Effector CD4-positive, alpha-beta T cell (primary cell): Measurements from ENCODE around the gene CA10.

ENCODE experiments used
- DNase-seq: peaks from one replicate; pipeline ENCODE4 v3.0.0-alpha.2; 2020

Gene CA10

DNA sequence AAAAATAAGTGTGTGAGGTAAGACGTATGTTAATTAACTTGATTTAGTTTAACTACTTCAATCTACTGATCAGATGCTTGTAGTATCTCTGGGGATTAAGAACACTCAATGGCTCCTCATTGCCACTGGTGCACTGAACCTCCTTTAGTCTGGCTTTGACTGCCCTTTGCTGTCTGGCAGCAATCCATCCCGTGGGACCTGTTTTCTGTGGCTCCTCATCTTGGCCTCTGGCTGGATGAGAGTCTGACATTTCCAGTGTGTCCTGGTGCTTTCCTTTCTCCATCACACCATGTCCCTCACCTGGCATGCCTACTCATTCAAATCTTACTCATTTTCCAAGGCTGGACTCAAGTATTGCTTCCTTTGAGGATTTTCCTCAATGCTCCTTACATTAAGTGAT lies 212.2 kb downstream of the CA10 start:
- no peak for DNase-seq

GRCh38 chr17:51941272-51941671 lies 217.2 kb downstream of the CA10 start:
- DNase-seq: no peak

GRCh38 chr17:51937264-51937663 lies 221.2 kb downstream of the CA10 start:
- DNase-seq: no peak

DNA sequence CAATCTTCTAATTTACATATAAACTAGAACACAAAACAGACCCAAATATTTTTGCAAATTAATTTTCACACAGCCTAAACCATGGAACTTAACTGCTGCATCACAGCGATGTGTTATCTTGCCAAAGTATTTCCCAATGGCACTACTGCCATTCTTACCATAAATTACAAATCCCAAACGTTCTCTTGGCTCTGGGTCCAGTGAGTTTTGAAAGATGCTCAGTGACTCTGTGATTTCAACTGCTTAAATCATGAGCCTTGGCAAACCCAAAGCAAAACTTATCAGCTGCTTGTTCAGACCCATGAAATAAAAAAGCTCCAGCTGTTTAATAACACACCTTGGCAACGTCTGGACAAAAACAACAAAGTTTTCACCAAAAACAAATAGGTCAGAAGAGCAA lies 223.0 kb downstream of the CA10 start:
- DNase-seq: no peak

- no peak for DNase-seq
These were observed 224.9 kb downstream of the CA10 start for GRCh38 chr17:51933647-51934046.

- DNase-seq: no peak
These were observed 232.1 kb downstream of the CA10 start for GRCh38 chr17:51926448-51926847.

- DNase-seq: no peak
These were observed 237.0 kb downstream of the CA10 start for GRCh38 chr17:51921500-51921899.

DNA sequence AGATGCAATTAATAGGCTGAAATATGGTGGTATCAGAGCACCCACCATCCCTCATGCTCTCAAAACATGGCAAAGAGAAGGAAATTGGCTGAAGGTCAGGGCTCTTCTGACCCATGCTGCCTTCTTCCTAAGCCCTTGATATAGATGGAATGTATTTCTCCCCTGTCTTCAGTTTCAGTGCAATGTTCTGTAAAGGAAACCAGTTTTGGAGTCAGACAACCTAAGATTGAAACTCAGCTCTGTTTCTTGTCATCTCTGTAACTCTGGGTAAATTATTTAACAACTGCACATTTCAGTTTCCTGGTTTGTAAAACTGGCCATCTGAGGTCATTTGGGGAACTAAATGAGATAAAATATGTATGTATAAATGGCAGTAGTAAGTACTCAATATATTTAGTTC lies 243.9 kb downstream of the CA10 start:
- DNase-seq: no peak

- no peak for DNase-seq
These were observed 244.9 kb downstream of the CA10 start for GRCh38 chr17:51913491-51914205.

DNA sequence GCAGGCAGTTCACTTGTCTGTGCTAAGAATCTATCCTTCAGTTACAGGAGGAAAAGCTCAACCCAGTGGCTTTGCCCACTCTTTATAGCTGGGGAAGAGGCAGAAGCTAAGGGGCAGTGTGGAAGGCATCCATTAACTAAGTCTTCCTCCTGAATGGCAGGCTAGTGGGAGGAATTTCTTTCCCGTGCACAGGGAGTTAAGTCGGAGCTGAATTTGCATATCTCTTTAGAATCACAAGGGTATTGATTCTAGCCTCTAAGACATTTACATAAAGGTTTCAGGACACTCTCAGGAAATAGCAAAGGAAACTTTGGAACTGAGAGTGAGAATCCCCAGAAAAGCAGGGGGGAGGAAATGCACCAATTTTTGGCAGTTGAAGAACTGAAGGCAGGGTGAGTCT lies 245.6 kb downstream of the CA10 start:
- no peak for DNase-seq

DNA sequence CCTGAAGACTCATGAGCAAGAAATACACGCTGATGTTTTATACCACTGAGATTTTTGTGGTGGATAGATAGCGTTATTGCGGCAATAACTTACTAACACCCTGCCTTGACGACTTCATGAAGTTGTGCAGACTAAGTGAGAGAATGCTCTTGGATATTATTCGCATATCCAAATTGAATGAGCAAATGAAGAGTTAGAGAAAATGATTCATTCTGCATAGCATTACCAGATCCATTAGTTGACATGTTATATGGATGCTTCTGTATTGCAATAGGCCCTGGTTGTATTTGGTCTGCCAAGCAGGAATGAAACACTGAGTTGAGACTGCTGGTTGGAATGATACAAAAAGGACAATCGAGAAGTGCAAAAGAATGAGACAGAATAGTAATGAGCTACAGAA lies 247.3 kb downstream of the CA10 start:
- DNase-seq: no peak

- no peak for DNase-seq
These were observed 248.5 kb downstream of the CA10 start for GRCh38 chr17:51909971-51910370.

DNA sequence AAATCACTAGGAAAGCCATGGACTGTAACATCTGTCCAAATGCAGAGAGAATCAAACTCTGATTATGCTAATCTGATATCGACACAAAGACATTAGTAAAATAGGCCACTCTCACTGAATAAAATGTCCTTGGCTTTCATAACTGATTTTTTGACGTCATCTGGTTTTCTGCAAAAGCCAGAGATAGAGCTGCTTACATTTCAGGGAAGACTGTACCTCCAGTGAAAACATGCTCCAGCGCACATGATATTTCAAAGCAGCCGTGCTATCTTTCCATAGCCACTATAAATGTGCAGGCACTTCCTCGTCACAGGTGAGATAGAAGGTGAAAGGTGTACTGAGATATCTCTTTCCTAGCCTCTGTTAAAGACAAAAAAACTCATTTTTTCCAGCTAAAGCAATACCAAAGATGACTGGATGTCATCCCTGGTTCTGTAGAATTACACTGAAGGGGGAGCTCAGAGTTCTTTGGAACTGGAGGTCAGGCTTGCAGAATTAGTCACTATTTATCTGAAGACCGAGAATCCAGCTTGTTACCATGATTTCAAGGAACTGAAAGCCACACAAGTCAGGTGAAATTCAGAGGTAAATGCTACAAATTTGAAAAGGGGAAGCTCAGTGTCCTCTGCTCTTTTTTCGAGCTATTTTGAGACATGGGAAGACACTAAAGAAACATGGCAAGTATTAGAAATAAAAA lies 249.5 kb downstream of the CA10 start:
- no peak for DNase-seq

DNA sequence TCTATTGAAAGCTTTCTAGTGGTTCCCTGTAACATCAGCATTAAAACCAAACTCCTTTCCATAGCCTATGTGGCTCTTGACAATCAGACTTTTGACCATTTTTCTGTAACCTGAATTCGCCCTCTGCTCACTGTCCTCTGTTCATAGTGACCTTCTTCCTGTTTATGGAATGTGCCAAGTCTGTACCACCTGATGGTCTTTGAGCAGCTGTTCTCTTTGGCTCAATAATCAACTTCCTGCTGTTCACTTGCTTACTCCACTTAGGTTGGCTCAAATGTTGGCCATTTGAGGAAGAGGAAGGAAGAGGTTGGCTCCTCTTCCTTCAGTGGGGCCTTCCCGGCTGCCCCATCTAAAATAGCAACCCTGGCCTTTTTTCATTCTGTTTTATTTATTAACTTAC lies 251.5 kb downstream of the CA10 start:
- DNase-seq: no peak

- DNase-seq: no peak
These were observed 254.1 kb downstream of the CA10 start for GRCh38 chr17:51904379-51904778.

DNA sequence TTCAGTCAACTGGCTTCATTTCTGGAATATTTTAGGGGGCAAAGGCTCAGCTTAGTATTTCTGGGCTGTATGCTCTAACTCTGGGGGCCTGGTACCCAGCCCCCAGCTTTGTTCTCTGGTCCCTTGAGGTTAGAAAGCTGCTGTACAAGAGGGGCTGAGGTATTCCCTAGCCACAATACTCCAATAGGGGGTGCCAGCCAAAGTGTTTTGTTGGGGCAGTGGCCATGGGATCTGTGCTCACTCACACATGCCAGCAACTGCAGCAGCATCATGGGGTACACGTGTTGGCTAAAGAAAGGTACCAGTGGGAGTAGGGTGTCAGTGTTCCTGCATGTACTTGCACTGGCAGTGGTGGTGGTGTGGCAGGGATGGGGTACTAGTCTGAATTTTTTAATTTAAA lies 257.3 kb downstream of the CA10 start:
- no peak for DNase-seq

- no peak for DNase-seq
These were observed 266.6 kb downstream of the CA10 start for GRCh38 chr17:51891936-51892335.

- no peak for DNase-seq
These were observed 267.8 kb downstream of the CA10 start for GRCh38 chr17:51890710-51891109.

DNA sequence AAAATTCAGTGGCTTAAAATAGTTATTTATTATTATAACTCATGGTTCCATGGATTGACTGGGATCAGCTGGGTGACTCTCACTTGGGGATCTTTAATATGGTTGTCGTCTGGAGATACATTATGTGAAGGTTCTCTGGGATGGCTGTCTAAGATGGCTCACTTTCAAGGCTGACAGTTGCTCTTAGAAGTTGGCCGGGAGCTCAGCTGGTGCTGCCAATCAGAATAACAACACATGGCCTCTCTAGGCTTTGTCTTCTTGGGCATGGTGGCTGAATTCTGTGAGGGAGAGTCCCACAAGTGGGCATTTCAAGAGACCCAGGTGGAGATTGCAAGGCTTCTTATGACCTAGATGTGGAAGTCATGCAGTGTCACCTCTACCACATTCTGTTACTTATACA lies 269.7 kb downstream of the CA10 start:
- no peak for DNase-seq

DNA sequence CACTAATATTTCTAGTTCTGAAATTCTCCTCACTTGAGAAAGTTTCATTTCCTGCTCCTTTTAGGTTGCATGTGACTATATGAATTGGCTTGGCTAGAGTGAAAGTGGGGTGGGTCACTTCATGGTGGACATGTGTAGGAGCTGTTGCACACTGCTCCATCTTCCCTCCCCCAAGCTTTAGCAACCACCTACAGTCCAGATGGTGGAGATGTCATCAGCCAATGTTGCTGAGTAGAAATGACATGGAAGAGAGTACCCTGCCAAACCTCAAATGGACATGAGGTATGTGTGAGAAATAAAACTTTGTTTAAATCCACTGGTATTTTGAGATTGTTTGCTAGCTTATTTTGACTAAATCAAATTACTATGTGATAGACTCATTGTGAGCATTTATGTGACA lies 281.5 kb downstream of the CA10 start:
- DNase-seq: no peak

- DNase-seq: no peak
These were observed 285.2 kb downstream of the CA10 start for GRCh38 chr17:51873302-51873701.

DNA sequence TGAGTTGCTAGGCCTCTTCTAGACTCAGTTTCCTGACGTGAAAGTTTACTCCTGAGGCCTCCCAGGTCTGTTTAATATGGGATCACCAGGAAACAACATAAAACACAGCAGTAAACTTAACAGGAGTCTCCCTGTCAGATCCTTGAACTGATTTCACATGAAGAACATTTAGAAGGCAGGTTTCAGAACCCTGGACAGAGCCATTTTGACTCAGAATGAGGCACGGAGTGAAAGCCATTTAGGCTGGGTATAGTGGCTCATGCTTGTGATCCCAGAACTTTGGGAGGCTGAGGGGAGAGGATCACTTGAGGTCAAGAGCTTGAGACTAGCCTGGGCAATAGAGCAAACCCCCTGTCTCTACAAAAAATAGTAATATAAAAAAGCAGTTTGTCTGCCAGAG lies 289.1 kb downstream of the CA10 start:
- DNase-seq: no peak

DNA sequence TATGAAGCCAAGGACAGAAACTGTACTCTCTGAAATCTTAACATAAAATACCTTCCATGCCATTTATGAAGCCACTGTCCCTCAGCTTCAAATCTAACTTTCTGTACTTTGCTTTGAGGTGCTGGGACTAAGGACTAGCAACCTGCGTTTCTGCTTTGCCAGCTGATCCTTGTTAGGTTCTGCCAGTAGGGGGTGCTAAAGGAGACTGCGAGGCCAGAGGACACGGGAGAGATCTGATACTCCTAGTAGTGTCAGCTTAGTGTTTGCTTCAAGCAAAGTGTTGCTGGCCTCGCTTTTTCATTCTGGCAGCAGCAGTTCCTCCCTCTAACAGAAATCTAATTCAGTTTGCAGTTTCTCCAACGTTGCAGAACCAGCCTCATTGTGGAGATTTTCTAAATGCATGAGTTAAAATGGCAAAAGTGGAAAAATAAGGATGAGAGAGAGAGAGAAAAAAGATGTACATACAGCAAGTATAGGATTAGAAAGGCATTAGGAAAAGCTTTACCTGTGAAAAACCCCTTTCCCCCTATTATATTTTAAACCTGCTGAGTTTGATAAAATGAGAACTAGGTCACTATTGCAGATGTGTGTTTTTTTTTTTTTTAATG lies 297.5 kb downstream of the CA10 start:
- DNase-seq: no peak

DNA sequence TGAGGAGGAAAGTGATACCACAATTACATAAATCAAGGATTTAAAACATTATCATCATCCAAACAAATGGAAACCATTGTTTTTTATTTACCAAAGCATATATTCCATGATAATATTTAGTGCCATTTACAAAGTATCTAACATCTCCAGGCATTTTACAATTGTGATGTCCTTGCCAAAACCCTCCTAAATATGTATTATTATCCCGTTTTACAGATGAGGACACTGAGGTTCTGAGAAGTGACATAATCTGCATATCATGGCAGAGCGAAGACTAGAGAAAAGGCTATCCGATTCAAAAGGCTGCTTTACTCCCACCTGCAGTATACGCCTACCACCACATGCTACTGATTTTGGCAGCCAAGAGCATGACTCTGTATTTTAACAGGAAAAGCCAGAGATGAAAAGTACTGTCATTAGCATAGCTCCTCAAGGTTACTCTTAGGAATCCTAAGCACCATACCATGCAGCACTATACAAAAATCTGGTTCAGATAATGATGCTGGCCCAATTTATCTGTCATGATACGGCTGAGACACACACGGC lies 301.4 kb downstream of the CA10 start:
- no peak for DNase-seq
